Activated CD4-positive, alpha-beta T cell treated with anti-CD3 and anti-CD28 coated beads, Interleukin-2, amount 50 U/mL, for 1 hour (primary cell): ENCODE results near the gene PMIS2.

Experiments used
- DNase-seq: peaks from one replicate; pipeline ENCODE4 v3.0.0-alpha.2; 2020

Gene PMIS2

GRCh38 chr19:35556846-35557538, 29.0 kb upstream of the PMIS2 start:
- no peak for DNase-seq

- DNase-seq = peak; percentile 40
These were observed 28.2 kb upstream of the PMIS2 start for GRCh38 chr19:35557539-35558399.

- no peak for DNase-seq
These were observed 27.3 kb upstream of the PMIS2 start for GRCh38 chr19:35558400-35559280.

- no peak for DNase-seq
These were observed 26.7 kb upstream of the PMIS2 start for GRCh38 chr19:35559281-35559659.

GRCh38 chr19:35559781-35560180, 26.2 kb upstream of the PMIS2 start:
- DNase-seq = no peak

- no peak for DNase-seq
These were observed 25.7 kb upstream of the PMIS2 start for GRCh38 chr19:35560271-35560670.

GRCh38 chr19:35560677-35561076, 25.3 kb upstream of the PMIS2 start:
- no peak for DNase-seq

GRCh38 chr19:35561436-35561835, 24.5 kb upstream of the PMIS2 start:
- DNase-seq = no peak

GRCh38 chr19:35562336-35562735, 23.6 kb upstream of the PMIS2 start:
- DNase-seq = no peak

- no peak for DNase-seq
These were observed 23.2 kb upstream of the PMIS2 start for GRCh38 chr19:35562776-35563175.

- no peak for DNase-seq
These were observed 22.7 kb upstream of the PMIS2 start, which contains the start of gene ATP4A for GRCh38 chr19:35563207-35563829. Gene ATP4A (minus strand): TSS chr19:35563658. CDS start chr19:35563629, 29 bp downstream.

GRCh38 chr19:35565016-35565856, 20.7 kb upstream of the PMIS2 start:
- no peak for DNase-seq

GRCh38 chr19:35566738-35567137, 19.2 kb upstream of the PMIS2 start:
- DNase-seq = no peak

GRCh38 chr19:35569281-35569781, 16.6 kb upstream of the PMIS2 start:
- DNase-seq = no peak

GRCh38 chr19:35571406-35571965, 14.5 kb upstream of the PMIS2 start:
- DNase-seq = no peak

- no peak for DNase-seq
These were observed 8.1 kb upstream of the PMIS2 start for GRCh38 chr19:35577918-35578317.

GRCh38 chr19:35578707-35579106, 7.3 kb upstream of the PMIS2 start:
- no peak for DNase-seq

- DNase-seq = no peak
These were observed 3.2 kb upstream of the PMIS2 start for GRCh38 chr19:35582760-35583159.

GRCh38 chr19:35587321-35587720, 1.3 kb downstream of the PMIS2 start:
- no peak for DNase-seq

GRCh38 chr19:35590875-35591274, 4.9 kb downstream of the PMIS2 start:
- no peak for DNase-seq

GRCh38 chr19:35592226-35592625, 6.3 kb downstream of the PMIS2 start:
- DNase-seq = no peak
